Uterus (tissue), 4 donors: ENCODE results near the gene IFRD2. TPM values are rescaled to one million over a fixed set of nuclear protein-coding genes. Genes with fewer than 3 reads are reported as not detected.
A peak's percentile ranks its signal among the peaks of the same experiment; 100 is the strongest.

ENCODE experiments used
- DNase-seq, 2 donors: peaks; one replicate each; pipeline ENCODE4 v3.0.0-alpha.2; 2019 to 2020
- H3K27ac ChIP-seq, 2 donors: fragments of 200-600 bp; sonication (generic); 1 replicate in 1 of 2; 2 replicates in 1 of 2; pipeline ENCODE4 v1.5.1; 2016 to 2018
- H3K27me3 ChIP-seq, 2 donors: fragments of 200-600 bp; sonication (generic); one replicate each; pipeline ENCODE4 v1.5.1; 2018 to 2019; ENCODE audit warnings: control low read depth in 1 of 2
- H3K36me3 ChIP-seq, 2 donors: fragments of 200-600 bp; sonication (generic); one replicate each; pipeline ENCODE4 v1.5.1; 2019; ENCODE audit warnings: control low read depth in 1 of 2
- H3K4me1 ChIP-seq, 2 donors: fragments of 200-600 bp; sonication (generic); one replicate each; pipeline ENCODE4 v1.5.1; 2018 to 2019; ENCODE audit warnings: control low read depth in 1 of 2
- H3K4me3 ChIP-seq, 2 donors: fragments of 200-600 bp; sonication (generic); 1 replicate in 1 of 2; 2 replicates in 1 of 2; pipeline ENCODE4 v1.5.1; 2018 to 2019; ENCODE audit warnings: mild to moderate bottlenecking in 1 of 2
- H3K9me3 ChIP-seq, 2 donors: fragments of 200-600 bp; sonication (generic); one replicate each; pipeline ENCODE4 v1.5.1; 2019; ENCODE audit warnings: control low read depth in 1 of 2
- CTCF ChIP-seq, 4 experiments: fragments of 200-600 bp in 2 of 4; fragments of 450-650 bp in 2 of 4; sonication (generic) in 2 of 4; IDR thresholded peaks; one replicate each; pipeline ENCODE4 v1.5.1; 2016 to 2019; ENCODE audit warnings: antibody characterized with exemption in 4 of 4, mild to moderate bottlenecking in 2 of 4, moderate library complexity in 1 of 4
- POLR2A ChIP-seq, 2 donors: fragments of 450-650 bp; IDR thresholded peaks; one replicate each; pipeline ENCODE4 v1.6.1; 2016; ENCODE audit warnings: antibody characterized with exemption in 2 of 2, mild to moderate bottlenecking in 1 of 2, moderate library complexity in 1 of 2
- intact Hi-C: fragments of 100-400 bp; cut with DNase I; formaldehyde crosslinking; loops from one replicate; pipeline ENCODE4 v1.15.1; 2023; ENCODE audit warnings: low total_unique reads
- total RNA-seq, 4 donors: library from RNA; depleted of rRNA in 3 of 4; stranded (reverse); fragments of >200 nt in 3 of 4; gene quantifications; one replicate each; pipeline versions ENCODE4 v1.1.0 to v1.2.4, GENCODE V29; 2014 to 2023
- donor health status: DM: yes; HTN: yes; CAD: no.

The IFRD2 gene
- total RNA-seq, 4 donors from 2014 or later = 14.1 to 81.5 (median 25.1) TPM

- intact Hi-C loops = no loop called here
- H3K4me3 ChIP-seq = peak within 1 kb of the TSS; percentile 70 to 72
- H3K36me3 ChIP-seq = no peaks in the 10 kb centered on the region
- TF ChIP-seq CTCF (IDR thresholded peaks at IDR 0.05) (peak in 1 of 4 experiments; percentile 5), POLR2A (IDR thresholded peaks at IDR 0.05) (peak; percentile 45 to 75)
- H3K27me3 ChIP-seq = no peaks in the 10 kb centered on the region
- peak within 1 kb of the TSS; percentile 61 to 79 for H3K27ac ChIP-seq
- no peaks in the 10 kb centered on the region for H3K9me3 ChIP-seq
- H3K4me1 ChIP-seq = peaks cover 0 to 8% of the 10 kb centered on the region in 2 donors
- peak; percentile 96 to 97 for DNase-seq
Observed at GRCh38 chr3:50327943-50328691, 35.9 kb upstream of the IFRD2 start, which contains the start of gene TUSC2. Gene TUSC2 (minus strand): TSS chr3:50328223. CDS start chr3:50328099, 124 bp downstream.

- no peak for DNase-seq
- intact Hi-C loops = no loop called here
- Histone ChIP-seq H3K36me3 (no peaks in the 10 kb centered on the region), H3K4me1 (peaks cover 0 to 13% of the 10 kb centered on the region in 2 donors), H3K9me3 (no peaks in the 10 kb centered on the region), H3K4me3 (peak overlapping the region; percentile 70 to 72), H3K27me3 (no peaks in the 10 kb centered on the region), H3K27ac (peak overlapping the region in 1 of 2 donors; percentile 61)
- TF ChIP-seq CTCF (IDR thresholded peaks at IDR 0.05) (no peak), POLR2A (IDR thresholded peaks at IDR 0.05) (no peak)
Observed at GRCh38 chr3:50327129-50327528, 34.9 kb upstream of the IFRD2 start.

GRCh38 chr3:50326182-50326541 lies 33.9 kb upstream of the IFRD2 start:
- H3K9me3 ChIP-seq = no peaks in the 10 kb centered on the region
- peak overlapping the region in 1 of 2 donors; percentile 95 for H3K27ac ChIP-seq
- intact Hi-C loops = no loop called here
- DNase-seq = peak in 1 of 2 donors; percentile 19
- no peaks in the 10 kb centered on the region for H3K27me3 ChIP-seq
- no peak for TF ChIP-seq POLR2A (IDR thresholded peaks at IDR 0.05)
- no peak for TF ChIP-seq CTCF (IDR thresholded peaks at IDR 0.05)
- H3K4me3 ChIP-seq = no peak overlapping the region
- H3K36me3 ChIP-seq = no peaks in the 10 kb centered on the region
- H3K4me1 ChIP-seq = peaks cover 0 to 13% of the 10 kb centered on the region in 2 donors

GRCh38 chr3:50325497-50326181 lies 33.4 kb upstream of the IFRD2 start:
- DNase-seq = no peak
- Histone ChIP-seq H3K36me3 (no peaks in the 10 kb centered on the region), H3K27ac (peak overlapping the region; percentile 95 to 96), H3K9me3 (no peaks in the 10 kb centered on the region), H3K27me3 (no peaks in the 10 kb centered on the region), H3K4me3 (no peak overlapping the region), H3K4me1 (peaks cover 0 to 13% of the 10 kb centered on the region in 2 donors)
- intact Hi-C loops = no loop called here
- TF ChIP-seq POLR2A (IDR thresholded peaks at IDR 0.05) (no peak), CTCF (IDR thresholded peaks at IDR 0.05) (no peak)

- H3K27ac ChIP-seq = peak overlapping the region; percentile 95 to 96
- no peaks in the 10 kb centered on the region for H3K9me3 ChIP-seq
- no peaks in the 10 kb centered on the region for H3K36me3 ChIP-seq
- H3K4me3 ChIP-seq = no peak overlapping the region
- intact Hi-C loops = no loop called here
- peaks cover 0 to 16% of the 10 kb centered on the region in 2 donors for H3K4me1 ChIP-seq
- no peak for TF ChIP-seq CTCF (IDR thresholded peaks at IDR 0.05)
- TF ChIP-seq POLR2A (IDR thresholded peaks at IDR 0.05) = no peak
- no peak for DNase-seq
- no peaks in the 10 kb centered on the region for H3K27me3 ChIP-seq
Observed at GRCh38 chr3:50325113-50325480, 32.9 kb upstream of the IFRD2 start.
